ENCODE measurements around the gene PRKN.

DNA sequence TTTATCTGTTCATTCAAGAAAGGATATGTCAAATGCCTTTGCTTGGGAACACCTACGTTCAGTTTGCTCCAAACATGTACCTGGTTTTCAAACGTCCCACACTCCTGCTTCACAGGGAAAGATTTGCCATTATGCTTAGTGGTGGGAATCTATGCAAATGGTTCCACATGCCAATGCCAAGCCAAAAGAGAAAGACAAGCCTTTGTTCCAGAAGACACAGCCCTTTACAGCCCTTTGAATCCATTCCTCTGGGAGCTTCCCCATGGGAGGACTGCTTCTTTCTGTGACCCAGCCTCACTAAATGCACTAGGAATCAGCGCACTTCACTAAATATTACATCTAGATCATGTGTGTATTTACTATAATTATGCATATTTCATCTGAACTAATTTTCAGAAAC, 619.5 kb downstream of the PRKN start:
- no peak for TF ChIP-seq ZNF70 (CRISPR knock-in tag; IDR thresholded peaks at IDR 0.05)
- TF ChIP-seq, protein P1, sequence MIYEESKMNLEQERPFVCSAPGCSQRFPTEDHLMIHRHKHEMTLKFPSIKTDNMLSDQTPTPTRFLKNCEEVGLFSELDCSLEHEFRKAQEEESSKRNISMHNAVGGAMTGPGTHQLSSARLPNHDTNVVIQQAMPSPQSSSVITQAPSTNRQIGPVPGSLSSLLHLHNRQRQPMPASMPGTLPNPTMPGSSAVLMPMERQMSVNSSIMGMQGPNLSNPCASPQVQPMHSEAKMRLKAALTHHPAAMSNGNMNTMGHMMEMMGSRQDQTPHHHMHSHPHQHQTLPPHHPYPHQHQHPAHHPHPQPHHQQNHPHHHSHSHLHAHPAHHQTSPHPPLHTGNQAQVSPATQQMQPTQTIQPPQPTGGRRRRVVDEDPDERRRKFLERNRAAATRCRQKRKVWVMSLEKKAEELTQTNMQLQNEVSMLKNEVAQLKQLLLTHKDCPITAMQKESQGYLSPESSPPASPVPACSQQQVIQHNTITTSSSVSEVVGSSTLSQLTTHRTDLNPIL (CRISPR knock-in tag; IDR thresholded peaks at IDR 0.05; ENCODE audit: low read depth) = no peak

Measured in SK-N-SH treated with all-trans-retinoic acid at 6 μM for 48 hours (cell line).